Naive thymus-derived CD8-positive, alpha-beta T cell (primary cell): ENCODE measurements around the gene ZC2HC1C. TPM values are rescaled to one million over a fixed set of nuclear protein-coding genes. Genes with fewer than 3 reads are reported as not detected.
"Not testable (repeated sequence)": the region's sequence is repeated elsewhere in the genome, so short reads cannot be mapped to it uniquely, and the experiment has no call there.

ENCODE experiments used
- ATAC-seq, 2 donors: fragments of 150-1000 bp; cut with Tn5 transposase in 1 of 2; sonication (Bioruptor Pico), chemical (Tn5 transposase) in 1 of 2; 1 replicate in 1 of 2; 2 replicates in 1 of 2; pipeline ENCODE4 v1.10.0; 2021; ENCODE audit warnings: mild to moderate bottlenecking in 2 of 2, moderate library complexity in 2 of 2
- POLR2A ChIA-PET: fragments of 350-600 bp; sonication (Branson Sonifier 250); formaldehyde crosslinking; loops from one replicate; lab custom pipeline; 2021; ENCODE audit warnings: antibody characterized with exemption; lab: Charles Lee
- DNase-seq, 10 donors: peaks; one replicate each; pipeline versions ENCODE4 v3.0.0 to v3.0.0-alpha.2; 2020 to 2022
- H3K27ac Mint-ChIP-seq, 10 donors: one replicate each; pipeline ENCODE4 v1.8.0; 2020 to 2022; ENCODE audit warnings: mild to moderate bottlenecking in 10 of 10, mixed read lengths in 10 of 10, moderate library complexity in 4 of 10, inconsistent platforms in 1 of 10
- H3K27me3 Mint-ChIP-seq, 5 donors: one replicate each; pipeline ENCODE4 v1.8.0; 2021 to 2022; ENCODE audit warnings: mixed read lengths in 5 of 5
- H3K36me3 Mint-ChIP-seq, 3 donors: one replicate each; pipeline ENCODE4 v1.8.0; 2020 to 2022; ENCODE audit warnings: mixed read lengths in 3 of 3, mild to moderate bottlenecking in 2 of 3, inconsistent platforms in 1 of 3
- H3K4me1 Mint-ChIP-seq, 4 donors: one replicate each; pipeline ENCODE4 v1.8.0; 2021 to 2022; ENCODE audit warnings: mixed read lengths in 4 of 4
- H3K4me3 Mint-ChIP-seq, 10 donors: one replicate each; pipeline ENCODE4 v1.8.0; 2020 to 2022; ENCODE audit warnings: mild to moderate bottlenecking in 10 of 10, mixed read lengths in 10 of 10, moderate library complexity in 6 of 10, inconsistent platforms in 1 of 10
- H3K9me3 Mint-ChIP-seq, 9 donors: one replicate each; pipeline ENCODE4 v1.8.0; 2020 to 2022; ENCODE audit warnings: mixed read lengths in 9 of 9, mild to moderate bottlenecking in 3 of 9, inconsistent platforms in 1 of 9, moderate library complexity in 1 of 9
- polyA plus RNA-seq, 3 donors: library from polyadenylated mRNA; unstranded; fragments of 300-500 nt; fragmentation: Illumina TruSeq; gene quantifications; one replicate each; pipeline ENCODE4 v1.2.3, GENCODE V29; 2021
- total RNA-seq, 8 experiments: library from RNA in 2 of 8; stranded (reverse) in 2 of 8; gene quantifications; one replicate each; pipeline ENCODE4 v1.2.3 and lab custom pipeline; 2021 to 2026

The ZC2HC1C gene
- total and polyA plus RNA-seq, 5 experiments from 2014 or later, result 0.69 to 1.2 (median 0.70) TPM; not detected in 2

- POLR2A ChIA-PET, result interaction anchor here (0.8 to 3.0 kb wide), 12 partner anchors 10 to 387 kb away, joined by 3 to 16 read pairs (median 5); partner anchors contain the start of genes EIF2B2 and TMED10
- H3K4me1 Mint-ChIP-seq, result peaks cover 27 to 49% (median 44%) of the 10 kb centered on the region in 4 donors
Measured at GRCh38 chr14:75127474-75127820, 58.0 kb downstream of the ZC2HC1C start.

GRCh38 chr14:75127903-75128595, 58.6 kb downstream of the ZC2HC1C start:
- H3K27me3 Mint-ChIP-seq, result no peaks in the 10 kb centered on the region
- POLR2A ChIA-PET, result interaction anchor here (0.6 to 3.0 kb wide), 5 partner anchors 114 to 174 kb away, joined by 3 to 15 read pairs (median 4); no protein-coding TSS in a partner anchor
- no peak for DNase-seq
- peak overlapping the region; percentile 93 to 99 (median 98) for H3K27ac Mint-ChIP-seq
- peak overlapping the region; percentile 80 to 98 (median 96) for H3K4me3 Mint-ChIP-seq
- peaks cover 30 to 51% (median 48%) of the 10 kb centered on the region in 4 donors for H3K4me1 Mint-ChIP-seq
- no peak for ATAC-seq
- H3K36me3 Mint-ChIP-seq, result peaks cover under 1 to 20% (median 3%) of the 10 kb centered on the region in 3 donors
- H3K9me3 Mint-ChIP-seq, result no peaks in the 10 kb centered on the region

More at GRCh38 chr14:75127474-75127820, 58.0 kb downstream of the ZC2HC1C start:
- peak overlapping the region; percentile 95 to 99 (median 98) for H3K27ac Mint-ChIP-seq
- not testable (repeated sequence) for ATAC-seq, DNase-seq, H3K9me3 Mint-ChIP-seq, H3K27me3 Mint-ChIP-seq
- H3K4me3 Mint-ChIP-seq, result peak overlapping the region; percentile 80 to 98 (median 96)
- peaks cover 0 to 16% (median 2%) of the 10 kb centered on the region in 3 donors for H3K36me3 Mint-ChIP-seq

- Mint-ChIP-seq H3K4me1 (peaks cover 30 to 51% (median 47%) of the 10 kb centered on the region in 4 donors), H3K9me3 (no peaks in the 10 kb centered on the region), H3K4me3 (peak overlapping the region in 7 of 10 donors; percentile 10 to 62 (median 32)), H3K27ac (peak overlapping the region in 7 of 10 donors; percentile 2 to 95 (median 46)), H3K36me3 (peaks cover 6 to 26% (median 9%) of the 10 kb centered on the region in 3 donors), H3K27me3 (no peaks in the 10 kb centered on the region)
- DNase-seq, result no peak
- ATAC-seq, result no peak
- POLR2A ChIA-PET, result interaction anchor here (0.6 to 3.0 kb wide), 4 partner anchors 113 to 174 kb away, joined by 3 to 15 read pairs (median 4); no protein-coding TSS in a partner anchor
Measured at GRCh38 chr14:75128596-75128990, 59.2 kb downstream of the ZC2HC1C start.

Other genes with a start within 250 kb of the ZC2HC1C start
- under 1 TPM; 0.52 to 0.75 TPM for gene PROX2, start 193.5 kb upstream of the ZC2HC1C start, total RNA-seq
- gene PROX2, start 193.5 kb upstream of the ZC2HC1C start, polyA plus RNA-seq, result under 1 TPM; 0.12 to 0.50 (median 0.22) TPM
- gene DLST, start 187.7 kb upstream of the ZC2HC1C start, total RNA-seq, result 100 to 1,000 TPM; 118 to 120 TPM
- gene DLST, start 187.7 kb upstream of the ZC2HC1C start, polyA plus RNA-seq, result 1 to 10 TPM; 8.8 to 9.3 (median 8.9) TPM
- gene RPS6KL1, start 146.4 kb upstream of the ZC2HC1C start, total RNA-seq, result 1 to 10 TPM; 3.8 to 6.4 TPM
- gene RPS6KL1, start 146.4 kb upstream of the ZC2HC1C start, polyA plus RNA-seq, result 1 to 10 TPM in 2 of 3 donors, under 1 TPM in 1; 0.50 to 3.6 (median 1.7) TPM
- gene PGF, start 114.0 kb upstream of the ZC2HC1C start, total RNA-seq, result not detected
- gene PGF, start 114.0 kb upstream of the ZC2HC1C start, polyA plus RNA-seq, result under 1 TPM in 1 of 3 donors, not detected in 2; 0.13 TPM
- 10 to 100 TPM; 28.7 to 36.7 TPM for gene EIF2B2, start 66.7 kb upstream of the ZC2HC1C start, total RNA-seq
- gene EIF2B2, start 66.7 kb upstream of the ZC2HC1C start, polyA plus RNA-seq, result 10 to 100 TPM; 14.1 to 26.7 (median 17.5) TPM
- 10 to 100 TPM; 26.9 to 31.2 TPM for gene MLH3, start 18.2 kb upstream of the ZC2HC1C start, total RNA-seq
- gene MLH3, start 18.2 kb upstream of the ZC2HC1C start, polyA plus RNA-seq, result 10 to 100 TPM in 2 of 3 donors, 1 to 10 TPM in 1; 9.3 to 11.9 (median 10.8) TPM
- gene ACYP1, start 5.6 kb upstream of the ZC2HC1C start, total RNA-seq, result 10 to 100 TPM; 24.5 to 25.1 TPM
- gene ACYP1, start 5.6 kb upstream of the ZC2HC1C start, polyA plus RNA-seq, result 10 to 100 TPM; 12.8 to 17.7 (median 13.2) TPM
- 100 to 1,000 TPM; 134 to 137 TPM for gene NEK9, start 57.4 kb downstream of the ZC2HC1C start, total RNA-seq
- gene NEK9, start 57.4 kb downstream of the ZC2HC1C start, polyA plus RNA-seq, result 10 to 100 TPM; 18.5 to 19.8 (median 19.0) TPM
- 100 to 1,000 TPM; 130 to 132 TPM for gene TMED10, start 107.0 kb downstream of the ZC2HC1C start, total RNA-seq
- gene TMED10, start 107.0 kb downstream of the ZC2HC1C start, polyA plus RNA-seq, result 100 to 1,000 TPM; 219 to 318 (median 272) TPM
- gene FOS, start 209.2 kb downstream of the ZC2HC1C start, total RNA-seq, result 1 to 10 TPM; 9.4 to 9.6 TPM
- 100 to 1,000 TPM in 2 of 3 donors, 10 to 100 TPM in 1; 80.3 to 510 (median 252) TPM for gene FOS, start 209.2 kb downstream of the ZC2HC1C start, polyA plus RNA-seq